HCT116 (cell line): ENCODE measurements around the gene ADCY2. TPM values are rescaled to one million over a fixed set of nuclear protein-coding genes. Genes with fewer than 3 reads are reported as not detected.

Experiments used
- ATAC-seq: fragments of 200-7000 bp; cut with Tn5 transposase; 2 replicates; pipeline ENCODE4 v1.9.1; 2020; ENCODE audit warnings: mild to moderate bottlenecking, moderate library complexity
- BruUV-seq: library from RNA; stranded (reverse); fragments of 400-500 nt; replicated peaks from 2 replicates; lab custom pipeline; 2021; lab: Mats Ljungman, UMichigan
- CTCF ChIA-PET: fragments of 300-600 bp; sonication (Branson Sonifier 250); formaldehyde crosslinking; loops from one replicate; lab custom pipeline; 2021; ENCODE audit warnings: antibody characterized with exemption; lab: Charles Lee
- POLR2A ChIA-PET: fragments of 300-600, 350-600 bp; sonication (Branson Sonifier 250); formaldehyde crosslinking; loops from one replicate; lab custom pipeline; 2021; ENCODE audit warnings: antibody characterized with exemption; lab: Charles Lee
- RAD21 ChIA-PET, 2 experiments: fragments of 300-600 bp; sonication (Branson Sonifier 250); formaldehyde crosslinking; loops; one replicate each; lab custom pipeline; 2023; ENCODE audit warnings: low total read pairs in 2 of 2; ENCODE audit not compliant: uncharacterized antibody in 2 of 2, unreplicated experiment in 2 of 2, low non-redundant PET in 1 of 2; lab: Charles Lee
- DNase-seq: peaks from one replicate; pipeline ENCODE4 v3.0.0-alpha.2; 2010; ENCODE audit warnings: low read depth, low spot score
- H2AFZ ChIP-seq: fragments of 200-600 bp; shearing (Covaris generic), sonication (generic); 2 replicates; pipeline ENCODE4 v1.6.1; 2017; ENCODE audit warnings: low read depth, mixed run types, mixed read lengths, antibody characterized with exemption, low read length; ENCODE audit not compliant: poor library complexity, severe bottlenecking
- H3K27ac ChIP-seq: 2 replicates; pipeline ENCODE4 v1.5.1; 2012; ENCODE audit warnings: low read depth, low read length
- H3K27me3 ChIP-seq: fragments of 200-600 bp; sonication (generic); 2 replicates; pipeline ENCODE4 v1.6.1; 2016; ENCODE audit warnings: mixed run types, low read length, mixed read lengths; ENCODE audit not compliant: insufficient read depth
- H3K36me3 ChIP-seq, 2 experiments: fragments of 200-500 bp in 1 of 2; fragments of 200-600 bp in 1 of 2; sonication (Bioruptor generic) in 1 of 2; sonication (generic) in 1 of 2; 2 replicates each; pipeline versions ENCODE4 v1.5.1 to v1.6.1; 2014 to 2016; ENCODE audit warnings: low read length in 2 of 2, inconsistent platforms in 1 of 2, mixed read lengths in 1 of 2, mixed run types in 1 of 2; ENCODE audit not compliant: insufficient read depth in 2 of 2, control insufficient read depth in 1 of 2
- H3K4me1 ChIP-seq, 2 experiments: fragments of 200-600 bp in 1 of 2; sonication (generic) in 1 of 2; 2 replicates each; pipeline versions ENCODE4 v1.5.1 to v1.6.1; 2012 to 2017; ENCODE audit warnings: low read length in 2 of 2, inconsistent platforms in 1 of 2, mild to moderate bottlenecking in 1 of 2, mixed read lengths in 1 of 2, mixed run types in 1 of 2, moderate library complexity in 1 of 2; ENCODE audit not compliant: insufficient read depth in 2 of 2, control insufficient read depth in 1 of 2
- H3K4me2 ChIP-seq: fragments of 200-600 bp; sonication (generic); 2 replicates; pipeline ENCODE4 v1.6.1; 2017; ENCODE audit warnings: mixed run types, low read length, mixed read lengths
- H3K4me3 ChIP-seq, 2 experiments: fragments of 200-600 bp in 1 of 2; sonication (generic) in 1 of 2; replicated peaks in 1 of 2; 2 replicates each; pipeline ENCODE4 v1.5.1; 2011 to 2016; ENCODE audit warnings: low read length in 2 of 2, control low read depth in 1 of 2, low read depth in 1 of 2, mild to moderate bottlenecking in 1 of 2, mixed read lengths in 1 of 2, mixed run types in 1 of 2
- H3K79me2 ChIP-seq: fragments of 200-600 bp; sonication (generic); 2 replicates; pipeline ENCODE4 v1.6.1; 2017; ENCODE audit warnings: mild to moderate bottlenecking, mixed run types, low read length, moderate library complexity, mixed read lengths; ENCODE audit not compliant: insufficient read depth
- H3K9ac ChIP-seq: fragments of 200-600 bp; sonication (generic); 2 replicates; pipeline ENCODE4 v1.6.1; 2016; ENCODE audit warnings: low read length, mixed read lengths
- H3K9me2 ChIP-seq: fragments of 200-600 bp; sonication (generic), shearing (Covaris generic); 2 replicates; pipeline ENCODE4 v1.6.1; 2017; ENCODE audit warnings: mixed run types, mild to moderate bottlenecking, moderate library complexity; ENCODE audit not compliant: insufficient read depth
- H3K9me3 ChIP-seq, 2 experiments: fragments of 200-500 bp in 1 of 2; fragments of 200-600 bp in 1 of 2; sonication (Bioruptor generic) in 1 of 2; sonication (generic) in 1 of 2; 2 replicates each; pipeline ENCODE4 v1.6.1; 2014 to 2017; ENCODE audit warnings: low read length in 2 of 2, mixed read lengths in 2 of 2, inconsistent platforms in 1 of 2, low read depth in 1 of 2, mild to moderate bottlenecking in 1 of 2, mixed run types in 1 of 2, moderate library complexity in 1 of 2; ENCODE audit not compliant: control insufficient read depth in 1 of 2, insufficient read depth in 1 of 2
- H4K20me1 ChIP-seq: fragments of 200-600 bp; sonication (generic), shearing (Covaris generic); 2 replicates; pipeline ENCODE4 v1.6.1; 2017; ENCODE audit warnings: mixed run types, mild to moderate bottlenecking, moderate library complexity; ENCODE audit not compliant: insufficient read depth
- CBX3 ChIP-seq: IDR thresholded peaks from 2 replicates; pipeline ENCODE4 v1.6.1; 2012; ENCODE audit warnings: low read depth
- CEBPB ChIP-seq: IDR thresholded peaks from 2 replicates; pipeline ENCODE4 v1.6.1; 2012; ENCODE audit warnings: low read depth
- EGR1 ChIP-seq: IDR thresholded peaks from 2 replicates; pipeline ENCODE4 v1.6.1; 2012; ENCODE audit warnings: low read depth
- EZH2phosphoT487 ChIP-seq: fragments of 200-600 bp; IDR thresholded peaks from 2 replicates; pipeline ENCODE4 v1.6.1; 2018; ENCODE audit warnings: antibody characterized with exemption, borderline replicate concordance
- FOSL1 ChIP-seq: IDR thresholded peaks from 2 replicates; pipeline ENCODE4 v1.6.1; 2012; ENCODE audit warnings: low read depth
- JUND ChIP-seq: IDR thresholded peaks from 2 replicates; pipeline ENCODE4 v1.6.1; 2012
- MAX ChIP-seq: IDR thresholded peaks from 2 replicates; pipeline ENCODE4 v1.6.1; 2012
- POLR2A ChIP-seq: IDR thresholded peaks from 2 replicates; pipeline ENCODE4 v1.7.0; 2011; ENCODE audit warnings: borderline replicate concordance; ENCODE audit not compliant: insufficient read depth, insufficient read length; ENCODE audit errors: extremely low read depth
- POLR2AphosphoS5 ChIP-seq: IDR thresholded peaks from 2 replicates; pipeline ENCODE4 v1.6.1; 2011; ENCODE audit warnings: mild to moderate bottlenecking, low read depth, low read length, moderate library complexity
- RAD21 ChIP-seq: IDR thresholded peaks from 2 replicates; pipeline ENCODE4 v1.6.1; 2012; ENCODE audit warnings: low read depth, mild to moderate bottlenecking
- REST ChIP-seq: IDR thresholded peaks from 2 replicates; pipeline ENCODE4 v1.6.1; 2012; ENCODE audit warnings: low read depth
- SIN3A ChIP-seq: IDR thresholded peaks from 2 replicates; pipeline ENCODE4 v1.6.1; 2012; ENCODE audit warnings: low read depth
- SP1 ChIP-seq: IDR thresholded peaks from 2 replicates; pipeline ENCODE4 v1.6.1; 2012; ENCODE audit warnings: low read depth
- TCF7L2 ChIP-seq: IDR thresholded peaks from 2 replicates; pipeline ENCODE4 v1.7.0; 2011; ENCODE audit warnings: borderline replicate concordance, inconsistent platforms; ENCODE audit not compliant: insufficient read depth, insufficient read length; ENCODE audit errors: extremely low read depth
- ZFX ChIP-seq: fragments of 450-650 bp; IDR thresholded peaks from 2 replicates; pipeline ENCODE4 v1.6.1; 2017
- ZNF274 ChIP-seq: fragments of 200-500 bp; sonication (Bioruptor generic); IDR thresholded peaks from 2 replicates; pipeline ENCODE4 v1.6.1; 2014; ENCODE audit warnings: mild to moderate bottlenecking, low read depth, low read length, inconsistent platforms
- intact Hi-C: fragments of 100-400 bp; cut with micrococcal nuclease; formaldehyde crosslinking; loops from 2 replicates; pipeline ENCODE4 v1.10.0; 2022
- total RNA-seq: library from RNA; stranded (reverse); gene quantifications from one replicate; pipeline ENCODE4 v1.2.1, GENCODE V29; 2021; ENCODE audit not compliant: unreplicated experiment
- TF ChIP-seq, protein P1 (sequence below): IDR thresholded peaks from 2 replicates; pipeline ENCODE4 v1.6.1; 2011; ENCODE audit warnings: mild to moderate bottlenecking, low read length, moderate library complexity; ENCODE audit not compliant: insufficient replicate concordance; ENCODE audit errors: extremely low read depth
- TF ChIP-seq, protein P2 (sequence below): IDR thresholded peaks from 2 replicates; pipeline ENCODE4 v1.6.1; 2012

ADCY2 gene
- total RNA-seq, 1 experiment from 2014 or later, result 0.15 TPM

GRCh38 chr5:7361593-7361992 lies 34.3 kb upstream of the ADCY2 start:
- H3K4me2 ChIP-seq, result no peak overlapping the region
- peaks cover 0 to 31% of the 10 kb centered on the region in 2 experiments; a peak in 2 of 4 replicates for H3K9me3 ChIP-seq
- CTCF ChIA-PET, result no interaction called here
- no peak overlapping the region for H2AFZ ChIP-seq
- no peaks in the 10 kb centered on the region for H4K20me1 ChIP-seq
- no peak for TF ChIP-seq POLR2AphosphoS5
- TF ChIP-seq, protein P1, sequence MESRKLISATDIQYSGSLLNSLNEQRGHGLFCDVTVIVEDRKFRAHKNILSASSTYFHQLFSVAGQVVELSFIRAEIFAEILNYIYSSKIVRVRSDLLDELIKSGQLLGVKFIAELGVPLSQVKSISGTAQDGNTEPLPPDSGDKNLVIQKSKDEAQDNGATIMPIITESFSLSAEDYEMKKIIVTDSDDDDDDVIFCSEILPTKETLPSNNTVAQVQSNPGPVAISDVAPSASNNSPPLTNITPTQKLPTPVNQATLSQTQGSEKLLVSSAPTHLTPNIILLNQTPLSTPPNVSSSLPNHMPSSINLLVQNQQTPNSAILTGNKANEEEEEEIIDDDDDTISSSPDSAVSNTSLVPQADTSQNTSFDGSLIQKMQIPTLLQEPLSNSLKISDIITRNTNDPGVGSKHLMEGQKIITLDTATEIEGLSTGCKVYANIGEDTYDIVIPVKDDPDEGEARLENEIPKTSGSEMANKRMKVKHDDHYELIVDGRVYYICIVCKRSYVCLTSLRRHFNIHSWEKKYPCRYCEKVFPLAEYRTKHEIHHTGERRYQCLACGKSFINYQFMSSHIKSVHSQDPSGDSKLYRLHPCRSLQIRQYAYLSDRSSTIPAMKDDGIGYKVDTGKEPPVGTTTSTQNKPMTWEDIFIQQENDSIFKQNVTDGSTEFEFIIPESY, result no peak
- no peak for TF ChIP-seq SIN3A
- no peak for TF ChIP-seq POLR2A
- TF ChIP-seq CBX3, result no peak
- TF ChIP-seq CEBPB, result no peak
- no peak for TF ChIP-seq SP1
- TF ChIP-seq MAX, result no peak
- no peak for TF ChIP-seq EGR1
- TF ChIP-seq JUND, result no peak
- no peak for TF ChIP-seq REST
- no peak for TF ChIP-seq RAD21
- no peak for TF ChIP-seq FOSL1
- TF ChIP-seq TCF7L2, result no peak
- no peak for TF ChIP-seq ZNF274
- no peak for TF ChIP-seq EZH2phosphoT487
- no peak for TF ChIP-seq ZFX
- TF ChIP-seq, protein P2, sequence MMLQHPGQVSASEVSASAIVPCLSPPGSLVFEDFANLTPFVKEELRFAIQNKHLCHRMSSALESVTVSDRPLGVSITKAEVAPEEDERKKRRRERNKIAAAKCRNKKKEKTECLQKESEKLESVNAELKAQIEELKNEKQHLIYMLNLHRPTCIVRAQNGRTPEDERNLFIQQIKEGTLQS, result no peak
- TF ChIP-seq, all 23 proteins: peak for 0
- no peaks in the 10 kb centered on the region for H3K4me1 ChIP-seq
- no TSS peak for BruUV-seq
- H3K9ac ChIP-seq, result no peak overlapping the region
- H3K27me3 ChIP-seq, result no peaks in the 10 kb centered on the region
- no peaks in the 10 kb centered on the region for H3K9me2 ChIP-seq
- DNase-seq (no peak), ATAC-seq (no peak)
- intact Hi-C loops, result no loop called here
- H3K4me3 ChIP-seq, result no peak overlapping the region
- H3K36me3 ChIP-seq, result no peaks in the 10 kb centered on the region
- H3K27ac ChIP-seq, result no peak overlapping the region
- H3K79me2 ChIP-seq, result no peaks in the 10 kb centered on the region
- ChIA-PET POLR2A (no interaction called here), RAD21 (no interaction called here)
